ENCODE data around the gene LNPEP. TPM values are rescaled to one million over a fixed set of nuclear protein-coding genes. Genes with fewer than 3 reads are reported as not detected.

LNPEP gene
- total and polyA plus RNA-seq, 2 of the 4 experiments (the other 2 are of a cell fraction): 3.6 to 27.4 TPM

GRCh38 chr5:97073420-97073819, 137.5 kb downstream of the LNPEP start:
- H2BK120ac ChIP-seq (ENCODE audit: low read depth, low read length): no peak overlapping the region
- H2AK5ac ChIP-seq (ENCODE audit: low read depth, low read length): no peak overlapping the region
- no peak overlapping the region for H2BK5ac ChIP-seq (ENCODE audit: low read depth, low read length, poor library complexity, severe bottlenecking)
- H4K91ac ChIP-seq (ENCODE audit: insufficient read depth, low read depth, low read length): no peak overlapping the region
- no peak overlapping the region for H2AFZ ChIP-seq (replicated peaks; ENCODE audit: low read length, poor library complexity)
- in situ Hi-C loops (cut with MboI; ENCODE audit: low sequenced_read_pairs): no loop called here
- no peaks in the 10 kb centered on the region for H3K9me3 ChIP-seq (ENCODE audit: control insufficient read depth, insufficient read depth, low read length)
- H3K4me2 ChIP-seq (ENCODE audit: low read depth, low read length): no peak overlapping the region
- ChIA-PET POLR2A (ENCODE audit: unreplicated experiment) (no interaction called here), CTCF (no interaction called here)
- no peak overlapping the region for H3K9ac ChIP-seq (ENCODE audit: low read depth, low read length)
- intact Hi-C loops (cut with micrococcal nuclease): no loop called here
- H2BK20ac ChIP-seq (ENCODE audit: low read depth, low read length): no peak overlapping the region
- H3K27ac ChIP-seq (ENCODE audit: insufficient read depth, low read length): no peak overlapping the region
- no peaks in the 10 kb centered on the region; the same call in 1 of the 2 replicates for H3K27me3 ChIP-seq (ENCODE audit: control insufficient read depth, insufficient read depth, low read length)
- H2BK15ac ChIP-seq (ENCODE audit: low read depth, low read length): no peak overlapping the region
- H3K23ac ChIP-seq (ENCODE audit: low read depth, low read length): no peak overlapping the region
- H3K36me3 ChIP-seq (ENCODE audit: control insufficient read depth, insufficient read depth, low read length): no peaks in the 10 kb centered on the region
- DNase-seq (no peak), ATAC-seq (ENCODE audit: low read depth) (no peak)
- no peak overlapping the region for H3K56ac ChIP-seq (ENCODE audit: extremely low read depth, insufficient read depth, low read length)
- dilution Hi-C loops (cut with HindIII; ENCODE audit: low sequenced_read_pairs, unreplicated experiment): no loop called here
- H3K14ac ChIP-seq (replicated peaks; ENCODE audit: low read depth, low read length): no peak overlapping the region
- H4K5ac ChIP-seq (ENCODE audit: low read depth, low read length): no peak overlapping the region
- H4K8ac ChIP-seq (ENCODE audit: low read depth in 2 of 2, low read length in 2 of 2): no peak overlapping the region
- no peak overlapping the region for H3K4me3 ChIP-seq (ENCODE audit: insufficient read depth, low read depth, low read length)
- no peaks in the 10 kb centered on the region for H4K20me1 ChIP-seq (ENCODE audit: insufficient read depth, low read length)
- H3K4me1 ChIP-seq (ENCODE audit: control insufficient read depth, insufficient read depth, low read length): no peaks in the 10 kb centered on the region
- no peak for TF ChIP-seq NFE2L2 (IDR thresholded peaks at IDR 0.05; ENCODE audit: low read depth, low read length)
- no peak for TF ChIP-seq ELK1 (IDR thresholded peaks at IDR 0.05; ENCODE audit: borderline replicate concordance, low read depth, low read length)
- TF ChIP-seq RCOR1 (IDR thresholded peaks at IDR 0.05; ENCODE audit: insufficient replicate concordance, low read length): no peak
- TF ChIP-seq SMC3 (IDR thresholded peaks at IDR 0.05; ENCODE audit: low read depth, low read length): no peak
- TF ChIP-seq CTCF (conservative IDR thresholded peaks at IDR 0.05; ENCODE audit: low read depth, low read length): no peak
- TF ChIP-seq MAFK (IDR thresholded peaks at IDR 0.05; ENCODE audit: low read depth, low read length): no peak
- TF ChIP-seq CEBPB (IDR thresholded peaks at IDR 0.05; ENCODE audit: low read depth, low read length): no peak
- TF ChIP-seq RAD21 (IDR thresholded peaks at IDR 0.05; ENCODE audit: low read length): no peak
- TF ChIP-seq RFX5 (IDR thresholded peaks at IDR 0.05; ENCODE audit: low read depth, low read length): no peak
- no peak for TF ChIP-seq MAZ (IDR thresholded peaks at IDR 0.05; ENCODE audit: borderline replicate concordance, low read depth, low read length)
- TF ChIP-seq MXI1 (IDR thresholded peaks at IDR 0.05; ENCODE audit: borderline replicate concordance, low read depth, low read length): no peak
- no peak for TF ChIP-seq BHLHE40 (IDR thresholded peaks at IDR 0.05; ENCODE audit: low read depth, low read length)
- no peak for TF ChIP-seq FOS (IDR thresholded peaks at IDR 0.05; ENCODE audit: low read depth, low read length)
- TF ChIP-seq USF2 (IDR thresholded peaks at IDR 0.05; ENCODE audit: low read depth, low read length): no peak
- no peak for TF ChIP-seq POLR2A (IDR thresholded peaks at IDR 0.05; ENCODE audit: low read depth, low read length)
- no peak for TF ChIP-seq CHD1 (IDR thresholded peaks at IDR 0.05; ENCODE audit: low read depth, low read length)
- H3K79me1 ChIP-seq (ENCODE audit: low read depth in 1 of 2, low read length in 2 of 2): no peaks in the 10 kb centered on the region
- H3K9me1 ChIP-seq (ENCODE audit: insufficient read depth, low read length): no peaks in the 10 kb centered on the region
- 80% methylated on average over 1 of the region's 3 CpGs; no CpG with 5 or more reads in 1 of the 2 experiments for WGBS, 2 experiments (ENCODE audit: extremely low coverage in 2 of 2, insufficient read length in 1 of 2)
- H2AK9ac ChIP-seq (replicated peaks; ENCODE audit: low read depth, low read length, poor library complexity): no peak overlapping the region
- no peak overlapping the region for H3K18ac ChIP-seq (ENCODE audit: low read depth, low read length)
- BruUV-seq (replicated peaks): no TSS peak
- H3K4ac ChIP-seq (ENCODE audit: low read depth, low read length): no peak overlapping the region
